Amniotic stem cell (primary cell): Measurements from ENCODE around the gene DIP2C.
"Not testable (repeated sequence)": the region's sequence is repeated elsewhere in the genome, so short reads cannot be mapped to it uniquely, and the experiment has no call there.

ENCODE experiments used
- DNase-seq: peaks from one replicate; lab custom pipeline; 2025; lab: John Stamatoyannopoulos, UW

DIP2C gene

DNA sequence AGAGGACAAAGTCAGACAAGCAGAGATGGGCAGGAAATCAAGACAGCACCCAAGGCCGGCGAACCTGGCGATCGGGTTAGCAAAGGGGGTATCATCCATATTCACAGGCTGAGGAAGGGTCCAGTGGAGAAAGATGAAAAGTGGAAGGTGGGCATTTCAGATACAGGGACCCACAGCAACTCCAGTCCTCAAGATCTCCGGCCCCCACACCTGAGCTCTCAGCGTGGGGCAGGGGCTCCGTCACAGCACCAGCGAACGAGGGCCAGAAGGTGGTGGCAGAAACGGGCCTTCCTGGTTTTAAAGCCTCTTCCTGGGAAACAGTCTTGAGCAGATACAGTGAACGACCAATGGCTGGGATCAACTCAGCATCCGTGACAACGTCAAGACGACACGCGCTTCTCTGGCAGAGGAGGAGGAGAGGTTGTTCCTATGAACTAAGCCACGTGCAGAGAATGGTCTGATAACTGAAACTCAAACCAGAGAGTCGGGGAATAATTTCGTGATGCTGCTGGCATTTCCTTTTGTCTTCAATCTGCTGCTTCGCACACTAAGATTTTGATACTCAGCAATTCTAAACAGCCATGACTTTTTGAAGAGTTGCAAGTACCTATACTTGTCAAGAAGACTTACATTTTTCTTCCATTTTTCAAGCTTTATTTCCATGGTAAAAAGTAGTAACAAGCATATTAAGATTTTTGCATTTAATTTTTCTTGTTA lies 334.4 kb downstream of the DIP2C start:
- DNase-seq = no peak

GRCh38 chr10:352476-353235 lies 336.8 kb downstream of the DIP2C start:
- DNase-seq = no peak

GRCh38 chr10:351770-352334 lies 337.6 kb downstream of the DIP2C start:
- DNase-seq = no peak

DNA sequence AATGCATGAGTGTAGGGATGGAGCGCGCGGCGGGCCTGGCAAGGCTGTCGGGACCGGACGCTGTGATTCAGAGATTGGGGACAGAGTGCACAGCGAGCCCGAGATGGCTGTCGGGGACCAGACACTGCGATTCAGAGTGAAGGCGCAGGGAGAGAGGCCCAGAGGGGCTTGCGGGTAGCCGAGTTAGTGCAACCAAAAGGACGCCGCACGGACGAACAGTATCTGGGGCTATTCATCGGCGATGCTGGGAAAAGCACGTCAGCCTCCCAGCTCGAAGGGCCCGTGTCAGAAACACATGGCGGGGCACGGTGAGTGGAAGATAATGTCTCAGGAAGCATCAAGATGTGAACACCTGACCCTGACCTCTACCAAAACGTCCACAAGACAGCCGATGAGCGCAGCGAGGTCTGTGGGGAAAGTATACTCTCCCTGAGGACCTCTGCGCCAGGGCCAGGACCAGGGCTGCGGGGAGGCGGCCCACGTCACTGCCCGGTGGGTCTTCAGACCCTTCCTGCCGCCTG lies 338.4 kb downstream of the DIP2C start:
- DNase-seq = no peak

- DNase-seq = no peak
Measured at GRCh38 chr10:349081-349480, 340.4 kb downstream of the DIP2C start.

DNA sequence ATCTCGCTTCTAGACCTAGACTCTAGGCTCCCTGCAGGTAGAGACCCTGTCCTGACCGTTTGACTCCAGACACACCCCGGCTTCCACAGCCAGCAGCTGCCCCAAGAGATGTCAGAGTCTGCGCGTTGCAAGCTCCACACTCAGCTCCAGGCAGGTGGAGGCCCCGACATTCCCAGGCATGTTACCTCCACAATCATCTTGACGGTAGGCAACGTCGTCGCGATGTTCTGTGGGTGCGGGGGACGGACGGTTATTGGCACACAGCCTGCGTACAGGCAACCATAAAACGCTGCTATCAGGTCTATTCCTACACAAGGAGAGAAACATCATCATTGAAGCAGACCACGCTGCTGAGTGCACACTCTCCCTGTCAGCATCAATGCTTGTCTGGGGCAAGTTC lies 341.0 kb downstream of the DIP2C start:
- no peak for DNase-seq

- DNase-seq = not testable (repeated sequence)
Measured at GRCh38 chr10:347774-348173, 341.7 kb downstream of the DIP2C start.

- not testable (repeated sequence) for DNase-seq
Measured at GRCh38 chr10:347190-347589, 342.3 kb downstream of the DIP2C start.

- DNase-seq = no peak
Measured at GRCh38 chr10:344582-345200, 344.8 kb downstream of the DIP2C start.

GRCh38 chr10:343231-344220 lies 345.9 kb downstream of the DIP2C start:
- DNase-seq = no peak

DNA sequence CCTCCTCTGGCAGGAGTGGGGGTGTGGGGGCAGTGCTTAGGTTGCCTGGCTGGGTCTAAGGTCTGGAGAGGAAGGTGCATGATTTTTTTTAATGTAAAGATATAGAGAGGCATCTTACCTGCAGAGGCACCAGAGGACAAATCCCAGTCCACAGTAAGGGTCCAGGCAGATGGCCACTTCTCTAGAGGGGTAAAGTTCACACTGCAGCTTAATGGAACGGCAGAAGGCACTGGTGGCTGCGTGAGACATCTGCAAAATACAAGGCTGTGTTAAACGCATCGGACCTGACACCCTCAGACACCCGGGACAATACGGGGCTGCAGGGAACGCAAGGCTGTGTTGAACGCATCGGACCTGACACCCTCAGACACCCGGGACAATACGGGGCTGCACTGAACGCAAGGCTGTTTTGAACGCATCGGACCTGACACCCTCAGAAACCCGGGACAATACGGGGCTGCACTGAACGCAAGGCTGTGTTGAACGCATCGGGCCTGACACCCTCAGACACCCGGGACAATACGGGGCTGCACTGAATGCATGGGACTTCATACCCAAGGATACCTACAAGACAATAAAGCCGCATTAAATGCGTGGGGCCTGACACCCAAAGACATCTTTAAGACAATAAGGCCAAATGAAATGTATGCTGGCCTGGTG lies 348.3 kb downstream of the DIP2C start:
- DNase-seq = no peak

GRCh38 chr10:340646-341045 lies 348.8 kb downstream of the DIP2C start:
- DNase-seq = no peak

GRCh38 chr10:339038-339391 lies 350.5 kb downstream of the DIP2C start:
- DNase-seq = no peak

- DNase-seq = no peak
Measured at GRCh38 chr10:338171-339037, 351.1 kb downstream of the DIP2C start.

GRCh38 chr10:336247-336646 lies 353.2 kb downstream of the DIP2C start:
- DNase-seq = no peak

DNA sequence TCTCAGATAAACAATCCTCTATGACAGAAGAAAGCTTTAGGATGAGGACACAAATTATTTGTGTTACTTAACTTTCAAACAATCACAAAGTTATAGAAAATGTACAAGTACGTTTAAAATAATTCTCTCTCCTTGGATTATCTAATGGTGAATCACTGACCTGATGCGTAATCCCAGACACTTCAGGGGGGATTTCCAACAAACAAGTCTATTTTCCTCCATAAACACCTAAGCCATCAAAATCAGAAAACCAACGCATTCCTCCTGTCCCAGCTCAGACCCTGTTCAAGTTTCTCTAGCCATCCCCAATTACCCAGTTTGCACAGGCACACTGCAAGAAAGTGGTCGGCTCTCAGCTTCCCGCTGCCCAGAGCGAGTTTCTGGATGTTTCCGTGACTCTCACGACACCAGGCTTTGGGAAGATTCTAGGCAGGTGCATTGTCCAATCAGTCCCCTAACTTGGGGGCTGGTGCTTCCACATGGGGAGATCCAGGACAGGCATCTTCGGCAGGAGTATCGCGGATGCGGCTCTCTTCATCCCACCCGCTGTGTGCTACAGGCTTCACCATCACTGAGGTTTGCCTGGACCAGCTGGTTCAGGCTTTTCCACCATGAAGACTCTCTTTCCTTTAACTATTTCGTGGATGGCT lies 354.2 kb downstream of the DIP2C start:
- no peak for DNase-seq

DNA sequence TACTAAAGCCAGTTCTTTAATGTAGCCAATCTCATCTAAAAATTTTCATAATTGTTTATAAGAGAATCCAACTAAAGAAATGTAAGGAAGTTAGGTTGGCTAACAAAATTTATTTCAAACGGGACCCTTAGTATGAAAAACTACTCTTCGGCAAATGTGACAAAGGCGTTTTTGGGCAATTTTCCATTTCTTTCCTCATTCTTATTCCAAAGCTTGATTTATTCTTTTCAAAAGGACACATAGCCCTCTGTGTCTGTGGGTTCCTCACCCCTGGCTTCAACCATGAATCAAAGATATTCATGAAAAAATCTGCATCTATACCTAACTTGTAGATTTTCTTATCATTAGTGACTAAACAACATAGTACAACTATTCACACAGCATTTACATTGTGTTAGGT lies 358.3 kb downstream of the DIP2C start:
- DNase-seq = no peak

DNA sequence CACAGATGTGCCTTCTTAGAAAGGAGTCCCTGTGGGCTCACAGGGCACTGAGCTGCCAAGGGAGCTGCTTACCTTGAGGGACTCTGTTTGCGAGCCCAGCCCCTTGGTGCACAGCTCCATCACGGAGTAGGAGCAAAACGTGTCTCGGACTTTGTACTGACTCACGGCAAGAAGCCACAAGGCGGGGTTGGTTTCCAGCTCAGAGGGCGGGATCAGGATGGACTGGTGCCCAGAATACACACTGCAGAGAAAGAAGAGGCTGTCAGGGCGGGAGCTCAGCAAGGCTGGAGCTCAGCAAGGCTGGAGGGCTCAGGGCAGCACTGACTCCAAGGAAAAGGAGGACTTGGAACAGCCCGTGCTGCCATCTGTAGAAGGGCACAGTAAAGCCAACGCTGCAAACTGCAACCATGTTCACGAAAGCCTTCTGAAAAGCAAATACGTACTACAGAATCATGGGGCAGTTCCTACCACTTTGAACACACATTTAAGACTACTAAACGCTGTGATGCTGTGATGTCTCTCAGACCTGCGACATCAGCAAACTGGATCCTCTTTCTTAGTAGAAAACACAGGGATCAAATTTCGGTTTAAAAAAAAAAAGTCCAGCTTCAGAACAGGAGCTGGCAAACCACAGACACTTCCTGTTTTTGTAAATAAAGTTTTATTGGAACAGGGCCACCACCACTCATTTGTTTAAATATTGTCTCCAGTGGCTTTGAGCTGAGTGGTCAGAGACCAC lies 359.9 kb downstream of the DIP2C start:
- peak; percentile 89 for DNase-seq
